Fibroblast of peridontal ligament (primary cell): ENCODE data around the gene ZNF746.

Experiments
- DNase-seq: peaks from one replicate; pipeline ENCODE4 v3.0.0-alpha.2; 2010; ENCODE audit errors: extremely low read depth

Gene ZNF746

GRCh38 chr7:149490083-149490760, 7.4 kb downstream of the ZNF746 start:
- DNase-seq: no peak

GRCh38 chr7:149489391-149490024, 8.1 kb downstream of the ZNF746 start:
- DNase-seq: no peak

- DNase-seq: no peak
Measured at GRCh38 chr7:149479568-149479967, 18.0 kb downstream of the ZNF746 start.

GRCh38 chr7:149478754-149479153, 18.9 kb downstream of the ZNF746 start:
- DNase-seq: no peak

GRCh38 chr7:149477494-149478443, 19.8 kb downstream of the ZNF746 start:
- DNase-seq: no peak

- no peak for DNase-seq
Measured at GRCh38 chr7:149476791-149477190, 20.8 kb downstream of the ZNF746 start.

GRCh38 chr7:149475121-149476045, 22.2 kb downstream of the ZNF746 start:
- no peak for DNase-seq

GRCh38 chr7:149474309-149475120, 23.1 kb downstream of the ZNF746 start:
- no peak for DNase-seq

GRCh38 chr7:149473251-149473650, 24.4 kb downstream of the ZNF746 start:
- no peak for DNase-seq

GRCh38 chr7:149471289-149471953, 26.2 kb downstream of the ZNF746 start:
- no peak for DNase-seq

GRCh38 chr7:149469806-149470205, 27.8 kb downstream of the ZNF746 start:
- no peak for DNase-seq

- DNase-seq: no peak
Measured at GRCh38 chr7:149468208-149468607, 29.4 kb downstream of the ZNF746 start.

GRCh38 chr7:149467321-149467859, 30.2 kb downstream of the ZNF746 start:
- no peak for DNase-seq

- DNase-seq: no peak
Measured at GRCh38 chr7:149466364-149466763, 31.2 kb downstream of the ZNF746 start.

GRCh38 chr7:149463500-149464161, 34.0 kb downstream of the ZNF746 start:
- no peak for DNase-seq

GRCh38 chr7:149462101-149462520, 35.5 kb downstream of the ZNF746 start:
- no peak for DNase-seq

- peak; percentile 84 for DNase-seq
Measured at GRCh38 chr7:149460493-149461277, 36.9 kb downstream of the ZNF746 start, which contains the start of gene ZNF777. ZNF777 (minus strand) TSS chr7:149461062; CDS start chr7:149456022, 5,040 bp downstream.
